ENCODE results near the gene JAKMIP1.

DNA sequence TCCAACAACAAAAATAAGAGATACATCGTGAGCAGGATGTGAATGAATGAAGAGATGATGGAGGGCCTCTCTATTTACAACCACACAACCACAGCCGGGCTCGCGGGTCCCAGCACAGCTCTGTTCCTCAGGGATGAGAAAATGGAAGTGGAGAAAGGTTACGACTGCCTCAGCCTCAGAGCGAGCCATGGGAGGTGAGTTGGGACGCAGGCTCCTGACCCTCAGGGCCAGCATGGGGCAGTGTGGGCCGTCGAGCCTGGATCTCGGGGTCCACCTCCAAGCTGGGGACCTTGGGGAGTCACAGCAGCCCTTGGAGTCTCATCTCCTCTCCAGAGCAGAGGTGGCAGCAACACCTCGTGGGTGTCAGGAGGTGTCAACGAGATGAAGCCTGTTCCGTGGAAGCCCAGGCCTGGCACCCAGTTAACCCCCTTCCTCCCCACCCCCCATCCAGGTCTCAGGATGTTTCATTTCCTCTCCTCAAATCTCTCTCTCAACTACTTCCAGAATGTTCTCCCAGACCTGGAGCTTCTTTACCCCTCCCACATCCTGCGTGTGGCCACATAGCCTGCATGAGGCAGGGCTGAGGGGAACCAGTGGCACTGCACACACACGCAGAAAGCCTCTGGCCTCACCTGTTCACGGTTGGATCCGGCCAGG is 208.1 kb downstream of the JAKMIP1 start:
- TF ChIP-seq EZH2 (IDR thresholded peaks at IDR 0.05; ENCODE audit: insufficient read depth, poor library complexity, severe bottlenecking) = no peak
- TF ChIP-seq EZH2phosphoT487 (IDR thresholded peaks at IDR 0.05; ENCODE audit: insufficient read depth, low read depth) = no peak

All from GM23248 (cell line).